HG03135 (cell line): ENCODE data around the gene CTSF.
"Not testable (repeated sequence)": the region's sequence is repeated elsewhere in the genome, so short reads cannot be mapped to it uniquely, and the experiment has no call there.

Source experiments
- ATAC-seq: cut with Tn5 transposase; IDR thresholded peaks from one replicate; pipeline ENCODE4 v1.9.1; 2021; ENCODE audit warnings: mild to moderate bottlenecking, moderate library complexity; ENCODE audit not compliant: unreplicated experiment

The CTSF gene

DNA sequence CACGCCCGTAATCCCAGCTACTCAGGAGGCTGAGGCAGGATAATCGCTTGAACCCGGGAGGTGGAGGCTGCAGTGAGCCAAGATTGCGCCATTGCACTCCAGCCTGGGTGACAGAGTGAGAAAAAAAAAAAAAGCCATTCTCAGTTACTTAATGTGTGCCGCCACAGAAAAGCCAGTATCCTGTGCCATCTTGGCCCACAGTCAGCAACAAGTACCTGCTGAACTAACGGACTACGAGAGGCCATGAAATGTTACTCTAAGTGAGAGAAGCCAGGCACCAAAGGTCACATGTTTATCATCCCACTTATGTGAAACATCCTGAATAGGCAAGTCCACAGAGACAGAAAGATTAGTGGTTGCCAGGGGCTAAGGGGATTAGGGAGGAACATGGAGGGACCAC is 27.8 kb downstream of the CTSF start:
- ATAC-seq: not testable (repeated sequence)

- no peak for ATAC-seq
Measured at GRCh38 chr11:66539870-66540213, 28.6 kb downstream of the CTSF start.

- ATAC-seq: no peak
Measured at GRCh38 chr11:66539170-66539869, 29.1 kb downstream of the CTSF start.

- no peak for ATAC-seq
Measured at GRCh38 chr11:66532784-66533183, 35.6 kb downstream of the CTSF start.

DNA sequence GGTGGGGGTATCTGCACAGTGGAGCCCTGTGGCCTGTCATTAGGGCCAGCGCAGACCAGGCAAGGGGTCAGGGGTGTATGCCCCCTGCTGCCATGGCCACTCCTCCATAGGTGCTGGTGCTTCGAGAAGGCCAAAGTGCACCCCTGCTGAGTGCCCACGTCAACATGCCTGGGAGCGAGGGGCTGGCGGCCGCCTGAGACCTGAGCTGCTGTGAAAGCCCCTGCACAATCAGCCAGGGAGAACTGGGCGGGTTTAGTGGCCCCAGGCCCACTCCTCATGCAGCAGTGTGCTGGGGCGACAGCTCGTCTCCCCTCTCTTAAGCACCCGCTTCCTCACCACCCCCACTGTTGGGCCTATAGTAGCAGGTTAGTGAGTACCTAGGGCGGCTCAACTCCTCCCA is 36.6 kb downstream of the CTSF start:
- no peak for ATAC-seq

DNA sequence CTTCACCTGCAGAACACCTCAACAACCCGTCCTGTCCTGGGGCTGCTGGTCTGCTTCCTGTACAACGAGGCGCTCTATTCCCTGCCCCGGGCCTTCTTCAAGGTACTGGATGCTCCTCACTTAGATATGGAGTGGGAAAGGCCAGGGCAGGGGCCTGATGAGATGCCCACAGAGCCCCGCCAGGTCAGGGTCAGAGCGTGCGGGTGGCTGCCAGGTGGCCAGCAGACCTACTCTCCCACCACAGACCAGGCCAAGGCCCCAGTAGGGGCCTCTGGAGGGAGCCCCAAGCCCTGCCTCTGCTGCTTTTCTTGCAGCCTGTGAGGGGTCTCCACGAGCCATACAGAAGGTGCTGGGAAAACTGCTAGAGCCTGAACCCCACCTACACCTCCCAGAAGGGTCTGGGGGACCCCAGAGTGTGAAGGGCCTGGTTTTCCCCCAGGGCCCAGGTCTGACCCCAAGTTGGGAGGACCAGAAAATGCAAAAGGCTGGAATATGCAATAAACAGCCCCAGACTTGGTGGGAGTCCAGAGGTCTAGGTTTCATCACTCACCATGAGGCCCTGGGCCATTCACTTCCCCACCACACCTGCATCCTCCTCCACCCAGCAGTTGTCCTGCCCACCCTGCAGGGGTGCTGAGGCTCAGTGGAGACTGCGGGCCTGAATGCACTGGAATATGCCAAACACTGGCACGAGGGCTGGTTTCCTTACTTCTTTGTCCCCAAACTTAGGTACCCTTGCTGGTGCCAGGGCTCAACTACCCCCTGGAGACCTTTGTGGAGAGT is 37.3 kb downstream of the CTSF start:
- no peak for ATAC-seq

DNA sequence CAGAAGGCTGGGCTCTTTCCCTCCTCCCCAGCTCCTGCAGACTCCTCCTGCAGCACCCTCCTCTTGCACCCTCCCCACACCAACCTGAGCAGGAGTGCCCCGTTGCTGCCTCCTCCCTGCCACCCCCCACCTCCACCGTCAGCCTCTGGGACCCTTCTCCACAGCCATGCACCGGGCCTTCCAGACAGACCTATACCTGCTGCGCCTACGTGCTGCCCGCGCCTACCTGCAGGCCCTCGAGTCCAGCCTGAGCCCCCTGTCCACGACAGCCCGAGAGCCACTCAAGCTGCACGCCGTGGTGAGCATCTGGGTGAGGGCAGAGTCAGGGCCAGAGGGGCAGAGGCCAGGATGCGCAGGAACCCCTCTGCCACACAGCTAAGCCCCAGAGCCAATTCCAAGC is 38.8 kb downstream of the CTSF start:
- ATAC-seq: no peak

DNA sequence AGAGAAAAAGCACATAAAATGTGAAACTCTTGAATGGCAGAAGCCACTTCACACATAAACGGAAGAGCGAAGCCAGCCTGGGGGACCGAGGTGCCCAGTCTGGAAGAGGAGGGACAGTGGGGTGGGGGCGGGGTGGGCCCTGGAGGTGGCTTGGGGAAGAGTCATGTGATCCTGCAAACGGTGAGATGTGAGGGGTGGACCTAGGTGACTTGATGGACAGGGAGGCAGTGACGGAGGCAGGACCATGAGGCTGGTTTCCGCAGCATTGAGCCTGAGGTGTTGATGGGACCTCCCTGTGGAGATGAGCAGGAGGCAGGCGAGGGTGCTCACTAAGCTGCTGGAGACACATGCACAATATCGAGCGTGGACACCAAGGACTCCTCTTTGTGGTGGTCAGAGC is 39.3 kb downstream of the CTSF start:
- ATAC-seq: no peak

GRCh38 chr11:66524304-66525040 is 43.9 kb downstream of the CTSF start:
- ATAC-seq: no peak

DNA sequence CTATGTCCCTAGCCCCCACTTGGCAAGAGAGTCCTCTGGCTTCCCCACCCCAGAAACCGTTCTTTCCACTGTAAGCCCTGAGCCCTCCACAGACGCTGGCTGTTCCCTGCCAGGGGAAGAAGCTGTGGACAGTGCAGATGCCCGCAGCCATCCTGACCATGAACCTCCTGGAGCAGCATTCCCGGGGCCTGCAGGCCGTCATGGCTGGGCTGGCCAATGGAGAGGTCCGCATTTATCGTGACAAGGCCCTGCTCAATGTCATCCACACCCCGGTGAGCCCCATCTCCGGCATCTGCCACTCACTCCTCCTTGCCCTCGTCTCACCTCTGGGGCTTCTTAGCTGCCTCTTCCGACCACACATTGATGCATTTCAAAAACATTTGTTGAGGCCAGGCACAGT is 44.8 kb downstream of the CTSF start:
- ATAC-seq: no peak
